Measurements from ENCODE around the gene ELL2.

- TF ChIP-seq CTCF (IDR thresholded peaks at IDR 0.05) (no peak), POLR2A (IDR thresholded peaks at IDR 0.05) (no peak)
These were observed 113.0 kb downstream of the ELL2 start for GRCh38 chr5:95848701-95849100.

All from heart left ventricle (tissue), 13 donors.